Esophagus squamous epithelium (tissue), 5 donors: ENCODE data around the gene DBNDD1. TPM values are rescaled to one million over a fixed set of nuclear protein-coding genes. Genes with fewer than 3 reads are reported as not detected.

Experiments
- DNase-seq: peaks from one replicate; lab custom pipeline; 2025; lab: John Stamatoyannopoulos, UW
- H3K27ac ChIP-seq, 4 donors: fragments of 200-600 bp; sonication (generic); one replicate each; pipeline ENCODE4 v1.5.1; 2016 to 2019; ENCODE audit warnings: mild to moderate bottlenecking in 1 of 4
- H3K27me3 ChIP-seq, 4 donors: fragments of 200-600 bp; sonication (generic); 1 replicate in 3 of 4; 2 replicates in 1 of 4; pipeline versions ENCODE4 v1.5.1 to v1.6.0; 2017 to 2021; ENCODE audit warnings: antibody characterized with exemption in 1 of 4
- H3K36me3 ChIP-seq, 3 donors: fragments of 200-600 bp; sonication (generic); one replicate each; pipeline ENCODE4 v1.5.1; 2016 to 2019
- H3K4me1 ChIP-seq, 3 donors: fragments of 200-600 bp; sonication (generic); one replicate each; pipeline ENCODE4 v1.5.1; 2017 to 2019
- H3K4me3 ChIP-seq, 4 donors: fragments of 200-600 bp; sonication (generic); 1 replicate in 3 of 4; 2 replicates in 1 of 4; pipeline ENCODE4 v1.5.1; 2016 to 2019; ENCODE audit warnings: mild to moderate bottlenecking in 2 of 4, moderate library complexity in 1 of 4
- H3K9me3 ChIP-seq, 3 donors: fragments of 200-600 bp; sonication (generic); one replicate each; pipeline ENCODE4 v1.5.1; 2016 to 2019
- CTCF ChIP-seq, 6 experiments: fragments of 450-650 bp in 4 of 6; fragments of 200-600 bp in 2 of 6; sonication (generic) in 2 of 6; IDR thresholded peaks; one replicate each; pipeline ENCODE4 v1.5.1; 2016 to 2019; ENCODE audit warnings: antibody characterized with exemption in 6 of 6, mild to moderate bottlenecking in 4 of 6, moderate library complexity in 4 of 6
- POLR2A ChIP-seq, 4 donors: fragments of 450-650 bp; IDR thresholded peaks; one replicate each; pipeline ENCODE4 v1.6.1; 2017; ENCODE audit warnings: antibody characterized with exemption in 4 of 4, mild to moderate bottlenecking in 4 of 4, moderate library complexity in 3 of 4
- WGBS, 2 donors: methylation state at CpG; one replicate each; pipeline ENCODE4 v1.1.5; 2018; 5-methylcytosine and 5-hydroxymethylcytosine counted together
- intact Hi-C: fragments of 100-400 bp; cut with DNase I; formaldehyde crosslinking; loops from one replicate; pipeline ENCODE4 v1.15.0; 2022
- total RNA-seq, 4 donors: library from RNA; depleted of rRNA; stranded (reverse); fragments of >200 nt; gene quantifications; one replicate each; pipeline ENCODE4 v1.1.0, GENCODE V29; 2016
- donor health status: DM: yes; HTN: yes; CAD: no.

DBNDD1 gene
- total RNA-seq, 4 donors from 2014 or later = 5.8 to 29.2 (median 12.7) TPM

GRCh38 chr16:89966756-89967155, 52.5 kb downstream of the DBNDD1 start:
- WGBS, 2 donors = 63 to 65% methylated on average over 4 of the region's 9 CpGs
- H3K27me3 ChIP-seq = no peaks in the 10 kb centered on the region
- TF ChIP-seq CTCF (IDR thresholded peaks at IDR 0.05) (no peak), POLR2A (IDR thresholded peaks at IDR 0.05) (no peak)
- intact Hi-C loops = no loop called here
- H3K4me3 ChIP-seq = no peak overlapping the region
- H3K4me1 ChIP-seq = peaks cover 5 to 18% (median 8%) of the 10 kb centered on the region in 3 donors
- peaks cover 0 to 58% (median 0%) of the 10 kb centered on the region in 3 donors for H3K36me3 ChIP-seq
- no peak for DNase-seq
- no peaks in the 10 kb centered on the region for H3K9me3 ChIP-seq
- H3K27ac ChIP-seq = no peak overlapping the region

- intact Hi-C loops = no loop called here
- DNase-seq = no peak
- H3K27me3 ChIP-seq = no peaks in the 10 kb centered on the region
- no peak overlapping the region for H3K4me3 ChIP-seq
- H3K4me1 ChIP-seq = peaks cover 0 to 7% (median 0%) of the 10 kb centered on the region in 3 donors
- H3K9me3 ChIP-seq = no peaks in the 10 kb centered on the region
- H3K36me3 ChIP-seq = peaks cover 0 to 69% (median 0%) of the 10 kb centered on the region in 3 donors
- 74 to 88% methylated on average over 6 to 13 of the region's 30 CpGs for WGBS, 2 donors
- TF ChIP-seq CTCF (IDR thresholded peaks at IDR 0.05) = no peak
- TF ChIP-seq POLR2A (IDR thresholded peaks at IDR 0.05) = no peak
- H3K27ac ChIP-seq = no peak overlapping the region
Observed at GRCh38 chr16:89965447-89966225, 53.6 kb downstream of the DBNDD1 start.

- no peaks in the 10 kb centered on the region for H3K9me3 ChIP-seq
- no peaks in the 10 kb centered on the region for H3K4me1 ChIP-seq
- no peak overlapping the region for H3K27ac ChIP-seq
- peaks cover 0 to 75% (median 0%) of the 10 kb centered on the region in 3 donors for H3K36me3 ChIP-seq
- H3K27me3 ChIP-seq = no peaks in the 10 kb centered on the region
- no peak for TF ChIP-seq POLR2A (IDR thresholded peaks at IDR 0.05)
- no peak for TF ChIP-seq CTCF (IDR thresholded peaks at IDR 0.05)
- no peak for DNase-seq
- WGBS, 2 donors = 100% methylated on average over 1 to 2 of the region's 25 CpGs
- intact Hi-C loops = no loop called here
- H3K4me3 ChIP-seq = no peak overlapping the region
Observed at GRCh38 chr16:89964201-89964600, 55.1 kb downstream of the DBNDD1 start.

- intact Hi-C loops = no loop called here
- no peak for DNase-seq
- Histone ChIP-seq H3K9me3 (no peaks in the 10 kb centered on the region), H3K36me3 (peaks cover 0 to 85% (median 9%) of the 10 kb centered on the region in 3 donors), H3K27ac (no peak overlapping the region), H3K27me3 (no peaks in the 10 kb centered on the region), H3K4me3 (no peak overlapping the region), H3K4me1 (no peaks in the 10 kb centered on the region)
- 70 to 84% methylated on average over 10 to 13 of the region's 26 CpGs for WGBS, 2 donors
- TF ChIP-seq POLR2A (IDR thresholded peaks at IDR 0.05) = no peak
- TF ChIP-seq CTCF (IDR thresholded peaks at IDR 0.05) = no peak
Observed at GRCh38 chr16:89962754-89963498, 56.3 kb downstream of the DBNDD1 start.

- intact Hi-C loops = no loop called here
- no peak for TF ChIP-seq CTCF (IDR thresholded peaks at IDR 0.05)
- no peak for TF ChIP-seq POLR2A (IDR thresholded peaks at IDR 0.05)
- Histone ChIP-seq H3K9me3 (no peaks in the 10 kb centered on the region), H3K4me3 (no peak overlapping the region), H3K27me3 (no peaks in the 10 kb centered on the region), H3K4me1 (no peaks in the 10 kb centered on the region), H3K36me3 (peaks cover 0 to 90% (median 9%) of the 10 kb centered on the region in 3 donors), H3K27ac (no peak overlapping the region)
- 91 to 93% methylated on average over 5 to 6 of the region's 23 CpGs for WGBS, 2 donors
- no peak for DNase-seq
Observed at GRCh38 chr16:89961920-89962319, 57.3 kb downstream of the DBNDD1 start.
